OCI-LY3 (cell line): ENCODE data around the gene TVP23A.

Experiments
- H2AFZ ChIP-seq: fragments of 200-600, 300-600 bp; shearing (Covaris generic); 2 replicates; pipeline ENCODE4 v1.6.0; 2014; ENCODE audit warnings: antibody characterized with exemption, low read depth, low read length
- H3K27ac ChIP-seq: fragments of 200-600, 300-600 bp; sonication (generic); 2 replicates; pipeline ENCODE4 v1.5.1; 2014; ENCODE audit warnings: mild to moderate bottlenecking, low read length, moderate library complexity, mixed read lengths
- H3K27me3 ChIP-seq: fragments of 200-600, 300-600 bp; sonication (generic); 2 replicates; pipeline ENCODE4 v1.6.1; 2014; ENCODE audit warnings: low read depth, low read length, mixed read lengths
- H3K36me3 ChIP-seq: fragments of 200-600, 300-600 bp; sonication (generic); replicated peaks from 2 replicates; pipeline ENCODE3; 2014; ENCODE audit warnings: low read depth, low read length, mixed read lengths
- H3K4me1 ChIP-seq: fragments of 300-600, 200-600 bp; sonication (generic); 2 replicates; pipeline ENCODE4 v1.6.1; 2014; ENCODE audit warnings: low read length, mixed read lengths
- H3K4me2 ChIP-seq: fragments of 200-600, 300-600 bp; sonication (generic); 2 replicates; pipeline ENCODE4 v1.6.1; 2014; ENCODE audit warnings: low read length, mixed read lengths
- H3K4me3 ChIP-seq: fragments of 300-600, 200-600 bp; sonication (generic); 2 replicates; pipeline ENCODE4 v1.5.1; 2014; ENCODE audit warnings: antibody characterized with exemption, mild to moderate bottlenecking, low read length, moderate library complexity
- H3K79me2 ChIP-seq: fragments of 300-600, 200-600 bp; shearing (Covaris generic); 2 replicates; pipeline ENCODE4 v1.6.1; 2014; ENCODE audit warnings: mild to moderate bottlenecking, low read length, mixed read lengths
- H3K9ac ChIP-seq: fragments of 300-600, 200-600 bp; shearing (Covaris generic); 2 replicates; pipeline ENCODE4 v1.6.0; 2014; ENCODE audit warnings: mild to moderate bottlenecking, low read length, moderate library complexity
- H3K9me3 ChIP-seq: fragments of 200-600, 300-600 bp; shearing (Covaris generic); 2 replicates; pipeline ENCODE4 v1.6.1; 2014; ENCODE audit warnings: low read length, mixed read lengths; ENCODE audit not compliant: insufficient read depth
- H4K20me1 ChIP-seq: fragments of 200-600, 300-600 bp; sonication (generic); 2 replicates; pipeline ENCODE4 v1.6.1; 2016; ENCODE audit warnings: low read length, mixed read lengths; ENCODE audit not compliant: insufficient read depth
- CTCF ChIP-seq: fragments of 200-600, 300-600 bp; sonication (generic); IDR thresholded peaks from 2 replicates; pipeline ENCODE4 v1.5.1; 2014; ENCODE audit warnings: antibody characterized with exemption, low read length, low read depth
- EZH2phosphoT487 ChIP-seq: fragments of 200-600 bp; shearing (Covaris generic); IDR thresholded peaks from 2 replicates; pipeline ENCODE4 v1.6.1; 2018; ENCODE audit warnings: antibody characterized with exemption, mixed run types, low read depth

Gene TVP23A

GRCh38 chr16:10731790-10732189 is 86.8 kb downstream of the TVP23A start:
- no peak overlapping the region for H3K9ac ChIP-seq
- no peak overlapping the region for H3K27ac ChIP-seq
- no peak overlapping the region for H2AFZ ChIP-seq
- no peaks in the 10 kb centered on the region for H3K36me3 ChIP-seq
- H3K79me2 ChIP-seq, result no peaks in the 10 kb centered on the region
- H3K4me1 ChIP-seq, result peaks cover 25% of the 10 kb centered on the region
- no peak overlapping the region for H3K4me2 ChIP-seq
- no peak overlapping the region for H3K4me3 ChIP-seq
- no peaks in the 10 kb centered on the region for H4K20me1 ChIP-seq
- TF ChIP-seq EZH2phosphoT487 (no peak), CTCF (no peak)
- no peaks in the 10 kb centered on the region for H3K9me3 ChIP-seq
- peaks cover 7% of the 10 kb centered on the region; the same call in 1 of the 2 replicates for H3K27me3 ChIP-seq

DNA sequence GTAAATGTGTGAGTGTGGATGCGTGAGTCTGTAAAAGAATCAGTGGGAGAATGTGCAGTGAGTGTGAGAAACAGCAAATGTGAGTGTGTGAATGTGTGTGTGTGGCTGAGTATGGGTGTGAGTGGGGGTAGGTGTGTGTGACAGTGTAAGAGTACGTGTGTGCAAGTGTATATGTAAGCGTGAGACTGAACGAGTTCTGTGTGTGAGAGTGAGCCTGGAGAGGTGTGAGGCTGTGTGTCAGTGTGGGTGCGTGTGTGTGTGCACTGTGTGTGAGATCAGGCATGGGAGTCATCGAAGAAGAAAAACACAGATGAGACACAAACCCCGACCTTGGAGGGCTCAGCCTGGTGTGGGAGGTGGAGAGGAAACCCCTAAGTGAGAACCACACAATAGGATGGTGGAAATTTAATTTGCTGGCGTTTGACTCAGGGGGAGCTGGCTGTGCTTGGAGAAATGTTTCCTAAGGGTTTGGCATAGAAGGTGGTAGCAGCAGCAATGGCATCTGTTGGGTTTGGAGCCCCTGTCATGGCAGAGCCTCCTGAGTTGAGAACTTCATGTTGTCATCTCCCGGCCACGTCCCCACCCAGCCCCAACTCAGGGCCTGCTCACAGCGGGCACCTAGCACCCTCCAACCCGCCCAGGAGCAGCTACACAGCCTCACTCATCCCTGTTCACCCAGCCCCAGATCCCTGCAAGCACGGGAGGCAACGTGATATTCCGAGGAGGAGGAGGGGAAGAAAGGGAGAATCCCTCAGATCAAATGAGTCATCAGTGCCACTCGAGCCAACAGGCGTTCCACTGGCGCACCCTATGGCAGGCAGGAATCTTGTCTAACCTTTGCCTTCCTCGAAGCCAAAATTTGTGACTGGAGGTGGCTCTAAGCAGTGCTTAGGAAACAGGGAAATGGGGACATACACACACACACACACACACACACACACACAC is 89.2 kb downstream of the TVP23A start:
- Histone ChIP-seq H3K4me3 (peak overlapping the region; percentile 61; the same call in 1 of the 2 replicates), H3K4me1 (peaks cover 25% of the 10 kb centered on the region), H3K9ac (no peak overlapping the region), H3K9me3 (no peaks in the 10 kb centered on the region), H2AFZ (no peak overlapping the region), H4K20me1 (no peaks in the 10 kb centered on the region), H3K27me3 (peaks cover 12% of the 10 kb centered on the region), H3K36me3 (no peaks in the 10 kb centered on the region), H3K79me2 (no peaks in the 10 kb centered on the region), H3K27ac (no peak overlapping the region), H3K4me2 (peak overlapping the region; percentile 60)
- no peak for TF ChIP-seq EZH2phosphoT487

DNA sequence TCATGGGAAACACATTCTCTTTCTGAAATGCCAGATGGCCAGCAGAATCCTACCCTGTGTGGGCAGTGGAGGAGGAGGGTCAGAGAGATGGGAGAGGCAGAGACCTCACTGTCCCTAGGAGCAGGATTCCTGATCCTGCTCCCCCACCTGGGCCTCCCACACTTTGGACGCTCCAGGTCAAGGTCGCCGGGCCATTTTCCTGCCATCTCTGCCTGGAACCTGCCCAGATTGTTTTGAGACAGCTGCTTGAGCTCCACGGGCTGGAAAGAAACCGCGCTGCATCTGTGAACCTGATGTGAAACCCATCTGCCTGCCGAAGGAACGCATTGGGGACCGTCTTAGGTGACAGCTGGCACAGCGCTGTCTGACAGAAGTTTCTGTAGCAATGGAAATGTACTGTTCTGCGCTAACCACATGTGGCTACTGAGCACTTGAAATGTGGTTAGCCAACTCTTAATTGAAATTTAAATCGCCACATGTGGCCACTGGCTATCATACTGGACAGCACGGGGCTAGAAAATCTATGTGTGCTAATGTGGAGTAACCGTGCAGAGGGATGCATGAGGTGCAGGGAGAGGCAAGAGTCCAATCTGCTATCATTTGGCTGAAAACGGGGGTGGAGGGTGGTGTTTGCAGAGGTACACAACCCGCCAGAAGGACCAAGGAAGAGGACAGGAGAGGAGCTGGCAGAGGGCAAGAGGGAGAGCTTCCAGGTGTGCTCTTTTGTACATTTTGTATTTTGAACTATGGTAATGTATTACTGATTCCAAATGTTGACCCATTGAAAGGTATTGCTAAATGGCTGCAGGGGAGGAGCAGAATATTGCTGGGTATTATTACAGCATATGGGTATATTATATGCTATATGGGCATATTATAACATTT is 90.3 kb downstream of the TVP23A start:
- H3K4me3 ChIP-seq, result peak overlapping the region; percentile 61
- H2AFZ ChIP-seq, result no peak overlapping the region
- H3K27ac ChIP-seq, result no peak overlapping the region
- no peaks in the 10 kb centered on the region for H3K9me3 ChIP-seq
- H3K4me2 ChIP-seq, result peak overlapping the region; percentile 60
- no peaks in the 10 kb centered on the region for H4K20me1 ChIP-seq
- no peaks in the 10 kb centered on the region for H3K79me2 ChIP-seq
- no peaks in the 10 kb centered on the region for H3K36me3 ChIP-seq
- H3K4me1 ChIP-seq, result peaks cover 25% of the 10 kb centered on the region
- TF ChIP-seq EZH2phosphoT487 (no peak), CTCF (peak; percentile 33)
- H3K27me3 ChIP-seq, result peaks cover 12% of the 10 kb centered on the region
- peak overlapping the region; percentile 27; the same call in 1 of the 2 replicates for H3K9ac ChIP-seq
